Astrocyte (in vitro differentiated cells and primary cell): ENCODE results near the gene SHISA8.

Source experiments
- CTCF ChIP-seq: IDR thresholded peaks from 2 replicates; pipeline ENCODE4 v1.5.1; 2011; ENCODE audit warnings: low read depth, mild to moderate bottlenecking, inconsistent platforms, low read length, moderate library complexity; ENCODE audit not compliant: insufficient read depth
- EZH2 ChIP-seq: IDR thresholded peaks from 2 replicates; pipeline ENCODE4 v1.6.1; 2012; ENCODE audit warnings: mild to moderate bottlenecking, low read length, inconsistent platforms; ENCODE audit not compliant: insufficient read depth

GRCh38 chr22:41917903-41918791 is 3.3 kb upstream of the SHISA8 start:
- TF ChIP-seq EZH2, result peak; percentile 3
- TF ChIP-seq CTCF, result no peak
